BE2C (cell line): ENCODE data around the gene CRYAB.

Experiments
- DNase-seq: peaks from one replicate; pipeline ENCODE4 v3.0.0-alpha.2; 2020
- H3K27me3 ChIP-seq: fragments of 250-450 bp; sonication (Bioruptor Pico); 2 replicates; pipeline ENCODE4 v1.5.1; 2020; ENCODE audit warnings: mild to moderate bottlenecking
- H3K36me3 ChIP-seq: fragments of 250-450 bp; sonication (Bioruptor Pico); 2 replicates; pipeline ENCODE4 v1.5.1; 2020; ENCODE audit warnings: mild to moderate bottlenecking
- H3K4me1 ChIP-seq: fragments of 250-450 bp; sonication (Bioruptor Pico); 2 replicates; pipeline ENCODE4 v1.5.1; 2020
- H3K4me3 ChIP-seq: 2 replicates; pipeline ENCODE4 v1.5.1; 2011; ENCODE audit warnings: low read depth, low read length
- H3K9me3 ChIP-seq: fragments of 250-450 bp; sonication (Bioruptor Pico); 2 replicates; pipeline ENCODE4 v1.5.1; 2020
- TF ChIP-seq, protein P1 (sequence below): IDR thresholded peaks from 2 replicates; pipeline ENCODE4 v1.5.1; 2012; ENCODE audit warnings: mild to moderate bottlenecking, low read depth, low read length

The CRYAB gene

DNA sequence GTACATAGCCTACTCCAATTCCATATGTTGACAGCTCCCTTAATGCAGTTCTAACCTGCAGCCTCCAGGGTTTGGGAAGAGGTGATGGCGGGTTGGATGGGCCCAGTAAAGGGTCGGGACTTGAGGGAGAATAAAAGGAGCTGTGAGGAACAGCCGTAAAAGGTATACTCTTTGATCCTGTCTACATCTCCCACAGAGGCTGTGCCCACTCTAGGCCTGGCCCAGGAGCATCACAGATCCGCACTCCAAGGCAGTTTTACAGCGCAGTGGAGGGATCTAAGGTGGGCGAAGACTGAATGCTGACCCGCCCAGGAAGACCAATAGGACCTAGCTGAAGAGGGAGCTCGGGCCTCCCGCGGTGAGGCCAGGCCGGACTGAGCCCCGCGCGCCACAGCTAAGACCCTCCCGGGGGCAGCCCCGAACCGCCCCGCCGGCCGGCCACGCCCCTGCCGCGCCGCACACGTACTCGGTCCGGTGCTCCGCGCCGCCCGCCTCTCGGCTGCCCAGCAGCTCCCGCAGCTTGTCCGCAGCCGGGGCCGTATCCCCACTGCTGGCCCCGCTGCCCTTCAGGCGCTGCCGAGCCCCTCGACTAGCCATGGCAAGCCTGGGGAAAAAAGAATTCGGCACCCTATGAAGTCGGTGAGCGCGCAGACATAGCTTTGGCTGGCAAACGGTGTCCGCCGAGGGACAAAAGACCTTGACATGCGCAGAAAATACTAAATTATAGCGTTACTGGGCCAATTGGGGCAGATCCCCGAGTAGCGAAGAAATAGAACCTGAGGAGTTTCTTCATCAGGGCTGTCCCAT lies 40.5 kb downstream of the CRYAB start, which contains the start of gene ALG9:
ALG9 (minus strand) TSS at position 696 of the 807 bp plus-strand sequence; CDS start at position 597, 99 bp downstream.
- Histone ChIP-seq H3K4me3 (peak within 1 kb of the TSS; percentile 82), H3K9me3 (no peaks in the 10 kb centered on the region), H3K4me1 (no peaks in the 10 kb centered on the region), H3K36me3 (peaks cover 10% of the 10 kb centered on the region), H3K27me3 (no peaks in the 10 kb centered on the region)
- DNase-seq: peak; percentile 83
- TF ChIP-seq, protein P1, sequence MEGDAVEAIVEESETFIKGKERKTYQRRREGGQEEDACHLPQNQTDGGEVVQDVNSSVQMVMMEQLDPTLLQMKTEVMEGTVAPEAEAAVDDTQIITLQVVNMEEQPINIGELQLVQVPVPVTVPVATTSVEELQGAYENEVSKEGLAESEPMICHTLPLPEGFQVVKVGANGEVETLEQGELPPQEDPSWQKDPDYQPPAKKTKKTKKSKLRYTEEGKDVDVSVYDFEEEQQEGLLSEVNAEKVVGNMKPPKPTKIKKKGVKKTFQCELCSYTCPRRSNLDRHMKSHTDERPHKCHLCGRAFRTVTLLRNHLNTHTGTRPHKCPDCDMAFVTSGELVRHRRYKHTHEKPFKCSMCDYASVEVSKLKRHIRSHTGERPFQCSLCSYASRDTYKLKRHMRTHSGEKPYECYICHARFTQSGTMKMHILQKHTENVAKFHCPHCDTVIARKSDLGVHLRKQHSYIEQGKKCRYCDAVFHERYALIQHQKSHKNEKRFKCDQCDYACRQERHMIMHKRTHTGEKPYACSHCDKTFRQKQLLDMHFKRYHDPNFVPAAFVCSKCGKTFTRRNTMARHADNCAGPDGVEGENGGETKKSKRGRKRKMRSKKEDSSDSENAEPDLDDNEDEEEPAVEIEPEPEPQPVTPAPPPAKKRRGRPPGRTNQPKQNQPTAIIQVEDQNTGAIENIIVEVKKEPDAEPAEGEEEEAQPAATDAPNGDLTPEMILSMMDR: peak; percentile 34

- H3K36me3 ChIP-seq: peaks cover 11% of the 10 kb centered on the region
- no peaks in the 10 kb centered on the region for H3K9me3 ChIP-seq
- no peak for DNase-seq
- peak overlapping the region; percentile 82 for H3K4me3 ChIP-seq
- TF ChIP-seq, protein P1: no peak
- no peaks in the 10 kb centered on the region for H3K27me3 ChIP-seq
- H3K4me1 ChIP-seq: no peaks in the 10 kb centered on the region
These were observed 41.1 kb downstream of the CRYAB start for GRCh38 chr11:111870522-111870885.

DNA sequence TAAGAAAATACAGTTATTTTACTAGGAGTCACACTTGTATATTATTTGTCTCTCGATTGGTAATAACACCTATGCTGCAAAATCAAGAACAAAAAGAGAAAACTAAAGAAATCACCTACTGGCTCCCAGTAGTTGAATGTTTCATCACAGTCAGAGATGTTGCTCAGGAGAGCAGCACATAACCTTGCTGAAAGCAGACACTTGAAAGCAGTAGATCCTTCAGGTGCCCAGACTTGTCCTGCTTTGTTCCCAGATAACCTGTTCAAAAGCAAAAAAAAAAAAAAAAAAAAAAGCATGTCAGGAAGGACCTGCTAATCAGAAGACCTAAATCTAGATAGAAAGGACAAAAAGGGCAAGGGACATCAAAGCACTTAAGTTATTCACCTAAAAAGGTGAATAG lies 41.5 kb downstream of the CRYAB start:
- DNase-seq: no peak
- no peaks in the 10 kb centered on the region for H3K9me3 ChIP-seq
- H3K27me3 ChIP-seq: no peaks in the 10 kb centered on the region
- peaks cover 15% of the 10 kb centered on the region for H3K36me3 ChIP-seq
- TF ChIP-seq, protein P1: no peak
- peak overlapping the region; percentile 82; the same call in 1 of the 2 replicates for H3K4me3 ChIP-seq
- no peaks in the 10 kb centered on the region for H3K4me1 ChIP-seq

DNA sequence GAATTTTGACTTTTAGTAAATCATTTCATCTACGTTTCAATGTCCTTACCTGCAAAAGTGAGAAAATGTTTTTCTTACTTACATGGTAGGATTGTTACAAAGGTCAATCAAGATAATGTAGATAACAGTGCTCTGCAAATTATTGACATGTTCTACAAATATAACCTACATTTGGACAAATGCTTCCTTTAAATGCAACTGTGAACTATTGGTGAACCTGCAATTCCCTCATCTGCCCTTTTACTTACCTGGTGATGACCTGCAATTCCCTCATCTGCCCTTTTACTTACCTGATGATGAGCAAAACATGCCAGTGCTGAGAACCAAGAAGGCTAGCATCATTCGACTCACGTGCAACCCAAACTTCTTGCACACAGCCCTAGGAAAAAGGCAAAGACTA lies 51.3 kb downstream of the CRYAB start:
- Histone ChIP-seq H3K36me3 (peaks cover 30% of the 10 kb centered on the region), H3K4me3 (no peak overlapping the region), H3K9me3 (no peaks in the 10 kb centered on the region), H3K27me3 (no peaks in the 10 kb centered on the region), H3K4me1 (0 out of 2 replicates have a peak, but pooled peaks cover 6% of the 10 kb centered on the region)
- DNase-seq: no peak
- TF ChIP-seq, protein P1: no peak
